Astrocyte (in vitro differentiated cells and primary cell): ENCODE data around the gene FSTL4. TPM values are rescaled to one million over a fixed set of nuclear protein-coding genes. Genes with fewer than 3 reads are reported as not detected.

Experiments
- DNase-seq: peaks from one replicate; pipeline ENCODE4 v3.0.0-alpha.2; 2010; ENCODE audit warnings: low read depth
- FAIRE-seq: peaks from 2 replicates; lab custom pipeline; 2011; peaks lifted over from hg19 to GRCh38; lab: Jason Lieb, UNC
- H2AFZ ChIP-seq: 2 replicates; pipeline ENCODE4 v1.6.0; 2012; ENCODE audit warnings: low read depth, low read length, inconsistent platforms
- H3K27ac ChIP-seq: 2 replicates; pipeline ENCODE4 v1.5.1; 2011; ENCODE audit warnings: low read depth, low read length, inconsistent platforms
- H3K27me3 ChIP-seq: 2 replicates; pipeline ENCODE4 v1.6.0; 2011; ENCODE audit warnings: low read length, inconsistent platforms; ENCODE audit not compliant: insufficient read depth
- H3K36me3 ChIP-seq: 2 replicates; pipeline ENCODE4 v1.5.1; 2011; ENCODE audit warnings: low read length, inconsistent platforms; ENCODE audit not compliant: insufficient read depth
- H3K4me1 ChIP-seq: 2 replicates; pipeline ENCODE4 v1.5.1; 2011; ENCODE audit warnings: low read length, inconsistent platforms; ENCODE audit not compliant: insufficient read depth
- H3K4me2 ChIP-seq: 2 replicates; pipeline ENCODE4 v1.6.0; 2012; ENCODE audit warnings: low read length, inconsistent platforms
- H3K4me3 ChIP-seq: 2 replicates; pipeline ENCODE4 v1.5.1; 2011; ENCODE audit warnings: low read depth, mild to moderate bottlenecking, low read length, inconsistent platforms; ENCODE audit not compliant: insufficient read depth
- H3K79me2 ChIP-seq: 2 replicates; pipeline ENCODE4 v1.6.0; 2012; ENCODE audit warnings: mild to moderate bottlenecking, low read length, inconsistent platforms; ENCODE audit not compliant: insufficient read depth
- H3K9ac ChIP-seq: 2 replicates; pipeline ENCODE4 v1.6.0; 2012; ENCODE audit warnings: mild to moderate bottlenecking, low read length, inconsistent platforms
- H3K9me3 ChIP-seq: 2 replicates; pipeline ENCODE4 v1.5.1; 2012; ENCODE audit warnings: low read depth, mild to moderate bottlenecking, low read length, inconsistent platforms; ENCODE audit not compliant: insufficient read depth
- H4K20me1 ChIP-seq: 2 replicates; pipeline ENCODE4 v1.6.0; 2012; ENCODE audit warnings: low read length, inconsistent platforms; ENCODE audit not compliant: insufficient read depth
- H3K27ac Mint-ChIP-seq: one replicate; pipeline ENCODE4 v1.8.0; 2021; ENCODE audit warnings: mild to moderate bottlenecking, mixed read lengths; ENCODE audit not compliant: unreplicated experiment
- H3K27me3 Mint-ChIP-seq: one replicate; pipeline ENCODE4 v1.8.0; 2021; ENCODE audit warnings: low read depth, mixed read lengths; ENCODE audit not compliant: unreplicated experiment
- H3K36me3 Mint-ChIP-seq: one replicate; pipeline ENCODE4 v1.8.0; 2021; ENCODE audit warnings: low read depth, mixed read lengths; ENCODE audit not compliant: unreplicated experiment
- H3K4me1 Mint-ChIP-seq: one replicate; pipeline ENCODE4 v1.8.0; 2021; ENCODE audit warnings: low read depth, mixed read lengths; ENCODE audit not compliant: unreplicated experiment
- H3K4me3 Mint-ChIP-seq: one replicate; pipeline ENCODE4 v1.8.0; 2021; ENCODE audit warnings: mild to moderate bottlenecking, moderate library complexity, mixed read lengths; ENCODE audit not compliant: unreplicated experiment
- H3K9me3 Mint-ChIP-seq: one replicate; pipeline ENCODE4 v1.8.0; 2021; ENCODE audit warnings: mild to moderate bottlenecking, mixed read lengths; ENCODE audit not compliant: unreplicated experiment
- CTCF ChIP-seq: IDR thresholded peaks from 2 replicates; pipeline ENCODE4 v1.5.1; 2011; ENCODE audit warnings: low read depth, mild to moderate bottlenecking, inconsistent platforms, low read length, moderate library complexity; ENCODE audit not compliant: insufficient read depth
- EZH2 ChIP-seq: IDR thresholded peaks from 2 replicates; pipeline ENCODE4 v1.6.1; 2012; ENCODE audit warnings: mild to moderate bottlenecking, low read length, inconsistent platforms; ENCODE audit not compliant: insufficient read depth
- total RNA-seq: library from RNA; stranded (reverse); gene quantifications from 2 replicates; pipeline ENCODE4 v1.2.1, GENCODE V29; 2021

The FSTL4 gene
- total RNA-seq, 1 donor from 2014 or later = not detected

- Histone ChIP-seq H3K4me3 (no peak overlapping the region), H3K27ac (no peak overlapping the region), H3K36me3 (no peaks in the 10 kb centered on the region), H4K20me1 (no peaks in the 10 kb centered on the region), H3K4me2 (no peak overlapping the region), H3K4me1 (no peaks in the 10 kb centered on the region), H3K27me3 (peaks cover 4% of the 10 kb centered on the region), H3K9me3 (no peaks in the 10 kb centered on the region), H3K79me2 (no peaks in the 10 kb centered on the region), H2AFZ (no peak overlapping the region), H3K9ac (no peak overlapping the region)
- no peak for TF ChIP-seq CTCF
- Mint-ChIP-seq H3K4me3 (no peak overlapping the region), H3K4me1 (peaks cover 19% of the 10 kb centered on the region), H3K27me3 (peaks cover 14% of the 10 kb centered on the region), H3K36me3 (no peaks in the 10 kb centered on the region), H3K9me3 (peaks cover 1% of the 10 kb centered on the region), H3K27ac (peak overlapping the region; percentile 35)
- no peak for FAIRE-seq
- no peak for DNase-seq
Observed at GRCh38 chr5:133526368-133526767, 86.0 kb downstream of the FSTL4 start.

- no peak overlapping the region for H3K4me3 Mint-ChIP-seq
- no peak for TF ChIP-seq CTCF
- no peak for TF ChIP-seq EZH2
- FAIRE-seq = no peak
- H3K4me2 ChIP-seq = no peak overlapping the region
- H3K4me1 ChIP-seq = no peaks in the 10 kb centered on the region
- peaks cover 17% of the 10 kb centered on the region for H3K4me1 Mint-ChIP-seq
- peaks cover 23% of the 10 kb centered on the region for H3K27me3 Mint-ChIP-seq
- no peak overlapping the region for H3K4me3 ChIP-seq
- H3K27ac ChIP-seq = no peak overlapping the region
- DNase-seq = no peak
- no peaks in the 10 kb centered on the region for H3K36me3 Mint-ChIP-seq
- no peak overlapping the region for H3K27ac Mint-ChIP-seq
- peaks cover 1% of the 10 kb centered on the region for H3K9me3 Mint-ChIP-seq
- H3K79me2 ChIP-seq = no peaks in the 10 kb centered on the region
- H3K9ac ChIP-seq = no peak overlapping the region
- no peaks in the 10 kb centered on the region for H4K20me1 ChIP-seq
- H3K36me3 ChIP-seq = no peaks in the 10 kb centered on the region
- no peaks in the 10 kb centered on the region for H3K9me3 ChIP-seq
- H3K27me3 ChIP-seq = peaks cover 4% of the 10 kb centered on the region
- no peak overlapping the region for H2AFZ ChIP-seq
Observed at GRCh38 chr5:133525126-133525525, 87.2 kb downstream of the FSTL4 start.

GRCh38 chr5:133524666-133525065 is 87.7 kb downstream of the FSTL4 start:
- no peak overlapping the region for H3K4me3 Mint-ChIP-seq
- no peak overlapping the region for H3K9ac ChIP-seq
- no peaks in the 10 kb centered on the region for H3K79me2 ChIP-seq
- no peak for DNase-seq
- peaks cover 4% of the 10 kb centered on the region for H3K27me3 ChIP-seq
- no peak overlapping the region for H3K27ac Mint-ChIP-seq
- no peaks in the 10 kb centered on the region for H3K4me1 ChIP-seq
- no peaks in the 10 kb centered on the region for H3K36me3 Mint-ChIP-seq
- H3K9me3 ChIP-seq = no peaks in the 10 kb centered on the region
- H3K4me2 ChIP-seq = no peak overlapping the region
- H3K27ac ChIP-seq = no peak overlapping the region
- H3K4me1 Mint-ChIP-seq = peaks cover 17% of the 10 kb centered on the region
- peaks cover 1% of the 10 kb centered on the region for H3K9me3 Mint-ChIP-seq
- H4K20me1 ChIP-seq = no peaks in the 10 kb centered on the region
- FAIRE-seq = no peak
- H2AFZ ChIP-seq = no peak overlapping the region
- no peaks in the 10 kb centered on the region for H3K36me3 ChIP-seq
- H3K27me3 Mint-ChIP-seq = peaks cover 25% of the 10 kb centered on the region
- TF ChIP-seq CTCF = no peak
- TF ChIP-seq EZH2 = no peak
- no peak overlapping the region for H3K4me3 ChIP-seq
